Measurements from ENCODE around the gene SORCS2.

The SORCS2 gene

DNA sequence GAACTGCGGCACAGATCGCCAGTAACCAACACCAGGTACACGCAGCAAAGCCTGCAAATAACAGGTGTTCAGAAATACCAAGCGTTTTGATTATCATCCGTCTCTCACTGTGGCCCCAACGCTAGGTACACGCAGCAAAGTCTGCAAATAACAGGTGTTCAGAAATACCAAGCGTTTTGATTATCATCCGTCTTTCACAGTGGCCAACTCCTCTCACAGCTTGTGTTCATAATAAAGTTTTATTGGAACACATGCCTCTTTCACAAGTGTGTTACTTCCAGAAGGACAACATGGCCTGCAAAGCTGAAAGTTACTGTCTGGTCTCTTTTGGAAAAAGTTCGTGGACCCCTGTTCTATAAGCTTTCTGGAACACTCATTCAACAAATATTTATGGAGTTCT is 594.2 kb downstream of the SORCS2 start:
- H3K36me3 ChIP-seq (ENCODE audit: control insufficient read depth in 2 of 2, insufficient read depth in 2 of 2, low read length in 2 of 2) = peaks cover 13 to 22% of the 10 kb centered on the region in 2 donors

DNA sequence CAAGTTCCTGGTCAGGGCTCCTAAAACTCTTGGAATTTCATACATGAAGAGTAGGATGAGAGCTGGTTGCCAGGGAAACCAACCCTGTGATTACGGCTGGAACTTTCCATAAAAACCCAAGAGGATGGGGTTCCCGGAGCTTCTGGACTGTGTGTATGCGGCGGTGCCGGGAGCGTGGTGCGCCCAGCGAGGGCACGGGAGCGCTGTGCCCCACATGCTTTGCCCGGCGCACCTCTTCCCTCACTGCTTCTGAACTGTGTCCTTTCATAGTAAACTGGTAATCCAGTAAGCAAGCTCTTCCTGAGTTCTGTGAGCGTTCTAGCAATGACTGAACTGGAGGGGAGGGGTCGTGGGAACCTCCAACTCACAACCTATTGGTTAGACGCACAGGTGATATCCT is 594.7 kb downstream of the SORCS2 start:
- H3K27me3 ChIP-seq (ENCODE audit: control insufficient read depth in 1 of 2, insufficient read depth in 2 of 2, low read length in 2 of 2) = no peaks in the 10 kb centered on the region
- H3K4me1 ChIP-seq (ENCODE audit: control insufficient read depth, insufficient read depth, low read length) = peaks cover 6% of the 10 kb centered on the region
- H3K9ac ChIP-seq (ENCODE audit: low read length in 2 of 2) = no peak overlapping the region
- no peak overlapping the region for H3K4me3 ChIP-seq (ENCODE audit: low read length in 2 of 2)
- H3K9me3 ChIP-seq (ENCODE audit: control insufficient read depth in 2 of 2, low read length in 2 of 2) = no peaks in the 10 kb centered on the region
- no peak overlapping the region for H3K27ac ChIP-seq (ENCODE audit: low read length)
- peaks cover 13 to 24% of the 10 kb centered on the region in 2 donors for H3K36me3 ChIP-seq (ENCODE audit: control insufficient read depth in 2 of 2, insufficient read depth in 2 of 2, low read length in 2 of 2)

More for the DNA sequence above, 594.2 kb downstream of the SORCS2 start:
- Histone ChIP-seq H3K9ac (ENCODE audit: low read length in 2 of 2) (no peak overlapping the region), H3K27ac (ENCODE audit: low read length) (no peak overlapping the region), H3K27me3 (ENCODE audit: control insufficient read depth in 1 of 2, insufficient read depth in 2 of 2, low read length in 2 of 2) (no peaks in the 10 kb centered on the region), H3K4me3 (ENCODE audit: low read length in 2 of 2) (no peak overlapping the region), H3K9me3 (ENCODE audit: control insufficient read depth in 2 of 2, low read length in 2 of 2) (no peaks in the 10 kb centered on the region), H3K4me1 (ENCODE audit: control insufficient read depth, insufficient read depth, low read length) (peaks cover 8% of the 10 kb centered on the region)

DNA sequence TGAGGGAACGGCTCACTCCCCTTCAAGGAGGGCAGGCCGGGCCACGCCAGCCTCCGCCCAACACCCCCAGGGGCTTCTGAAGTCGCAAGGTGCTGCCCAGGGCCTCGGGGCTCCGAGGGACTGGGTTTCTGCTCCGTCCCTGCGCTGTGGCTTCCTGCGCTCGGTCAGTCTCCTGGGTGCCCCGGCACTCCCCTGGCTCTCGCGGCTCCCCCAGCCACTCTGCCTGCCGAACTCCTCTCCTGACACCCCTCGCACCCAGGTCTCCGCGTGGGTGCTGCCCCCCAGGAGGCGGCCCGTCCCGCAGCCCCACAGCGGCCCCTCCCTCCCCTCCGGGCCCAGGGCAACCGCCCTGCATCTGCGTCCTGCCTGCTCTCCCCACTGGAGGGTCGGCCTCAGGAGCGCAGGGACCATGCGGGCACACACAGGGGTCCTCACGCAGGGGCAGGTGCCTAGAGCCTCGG is 595.4 kb downstream of the SORCS2 start:
- H3K27me3 ChIP-seq (ENCODE audit: control insufficient read depth in 1 of 2, insufficient read depth in 2 of 2, low read length in 2 of 2) = no peaks in the 10 kb centered on the region
- no peak overlapping the region for H3K4me3 ChIP-seq (ENCODE audit: low read length in 2 of 2)
- peaks cover 15 to 28% of the 10 kb centered on the region in 2 donors for H3K36me3 ChIP-seq (ENCODE audit: control insufficient read depth in 2 of 2, insufficient read depth in 2 of 2, low read length in 2 of 2)
- no peak overlapping the region for H3K9ac ChIP-seq (ENCODE audit: low read length in 2 of 2)
- H3K9me3 ChIP-seq (ENCODE audit: control insufficient read depth in 2 of 2, low read length in 2 of 2) = no peaks in the 10 kb centered on the region
- peaks cover 6% of the 10 kb centered on the region for H3K4me1 ChIP-seq (ENCODE audit: control insufficient read depth, insufficient read depth, low read length)
- no peak overlapping the region for H3K27ac ChIP-seq (ENCODE audit: low read length)

DNA sequence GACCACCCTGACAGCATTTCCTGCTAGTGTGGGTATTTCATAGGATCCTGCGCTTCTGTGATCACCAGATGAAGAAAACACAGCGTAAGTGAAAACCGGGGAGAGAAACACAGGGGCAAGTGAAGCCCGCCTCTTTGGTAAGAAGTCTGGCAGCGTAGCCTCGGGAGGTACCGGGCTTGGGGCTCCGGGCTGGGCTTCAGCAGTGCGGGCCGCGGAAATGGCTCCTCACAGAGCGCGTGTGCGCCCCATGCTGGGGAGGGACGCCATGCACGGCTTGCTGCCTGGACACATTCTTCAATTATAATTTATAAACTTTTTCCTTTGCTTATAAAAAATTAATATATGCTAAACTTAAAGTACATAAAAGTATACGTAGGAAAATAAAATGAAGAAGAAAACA is 595.9 kb downstream of the SORCS2 start:
- no peak overlapping the region for H3K4me3 ChIP-seq (ENCODE audit: low read length in 2 of 2)
- H3K9ac ChIP-seq (ENCODE audit: low read length in 2 of 2) = no peak overlapping the region
- H3K9me3 ChIP-seq (ENCODE audit: control insufficient read depth in 2 of 2, low read length in 2 of 2) = no peaks in the 10 kb centered on the region
- no peaks in the 10 kb centered on the region for H3K27me3 ChIP-seq (ENCODE audit: control insufficient read depth in 1 of 2, insufficient read depth in 2 of 2, low read length in 2 of 2)
- no peak overlapping the region for H3K27ac ChIP-seq (ENCODE audit: low read length)
- H3K4me1 ChIP-seq (ENCODE audit: control insufficient read depth, insufficient read depth, low read length) = peaks cover 6% of the 10 kb centered on the region
- H3K36me3 ChIP-seq (ENCODE audit: control insufficient read depth in 2 of 2, insufficient read depth in 2 of 2, low read length in 2 of 2) = peaks cover 17 to 28% of the 10 kb centered on the region in 2 donors

DNA sequence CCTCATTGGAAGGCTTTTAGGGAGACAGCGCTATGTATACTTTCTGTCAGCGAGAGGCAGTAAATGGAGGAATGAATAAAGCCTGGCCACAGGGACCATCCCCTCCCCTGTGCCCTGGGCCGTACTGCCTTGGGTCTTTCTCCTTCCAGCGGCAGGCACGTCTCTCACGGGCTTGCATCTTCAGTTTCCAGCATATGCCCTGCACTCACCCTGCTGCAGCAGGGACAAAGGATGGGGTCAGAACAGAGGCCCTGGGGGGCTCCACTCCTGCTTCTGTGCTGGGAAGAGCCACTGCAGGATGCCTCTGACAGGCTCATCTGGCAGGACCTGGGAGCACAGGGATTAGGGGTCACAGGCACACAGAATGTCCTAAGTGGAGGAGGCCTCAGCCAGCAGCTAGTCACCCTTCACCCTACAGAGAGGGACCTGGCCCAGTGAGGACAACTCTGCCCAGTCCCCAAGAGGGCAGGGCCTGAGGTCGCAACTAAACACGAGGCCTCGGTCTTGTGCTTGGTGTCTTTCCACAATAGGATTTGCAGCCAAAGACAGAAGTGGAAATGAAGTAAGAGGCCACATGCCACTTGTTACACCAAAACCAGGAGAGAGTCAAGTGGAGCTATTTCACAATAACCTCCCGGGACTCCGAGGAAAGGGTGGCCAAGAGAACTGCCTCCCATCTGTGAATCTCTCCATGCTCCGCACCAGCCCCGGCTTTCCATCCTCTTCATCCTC is 596.5 kb downstream of the SORCS2 start:
- Histone ChIP-seq H3K4me3 (ENCODE audit: low read length in 2 of 2) (no peak overlapping the region), H3K36me3 (ENCODE audit: control insufficient read depth in 2 of 2, insufficient read depth in 2 of 2, low read length in 2 of 2) (peaks cover 24 to 31% of the 10 kb centered on the region in 2 donors), H3K9ac (ENCODE audit: low read length in 2 of 2) (no peak overlapping the region), H3K9me3 (ENCODE audit: control insufficient read depth in 2 of 2, low read length in 2 of 2) (no peaks in the 10 kb centered on the region), H3K27ac (ENCODE audit: low read length) (no peak overlapping the region), H3K4me1 (ENCODE audit: control insufficient read depth, insufficient read depth, low read length) (peaks cover 4% of the 10 kb centered on the region), H3K27me3 (ENCODE audit: control insufficient read depth in 1 of 2, insufficient read depth in 2 of 2, low read length in 2 of 2) (no peaks in the 10 kb centered on the region)

DNA sequence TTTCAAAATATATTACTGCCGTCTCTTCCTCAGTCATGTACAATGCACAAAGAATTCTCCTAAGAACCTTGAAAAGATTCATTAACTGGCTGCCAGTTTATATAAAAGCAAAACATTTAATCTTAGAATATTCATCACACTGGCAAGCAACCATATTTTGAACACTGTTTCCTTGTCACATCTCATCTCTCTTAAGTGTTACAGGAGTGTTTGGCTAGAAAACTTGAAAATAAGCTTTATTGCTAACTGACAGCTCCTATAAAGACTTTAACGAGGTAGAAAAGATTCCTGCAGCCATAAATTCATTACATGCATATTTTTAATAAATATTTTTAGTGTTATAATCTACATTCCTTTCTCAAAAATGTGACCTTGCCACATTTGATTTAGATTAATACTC is 597.7 kb downstream of the SORCS2 start:
- Histone ChIP-seq H3K9me3 (ENCODE audit: control insufficient read depth in 2 of 2, low read length in 2 of 2) (no peaks in the 10 kb centered on the region), H3K4me3 (ENCODE audit: low read length in 2 of 2) (no peak overlapping the region), H3K27ac (ENCODE audit: low read length) (no peak overlapping the region), H3K27me3 (ENCODE audit: control insufficient read depth in 1 of 2, insufficient read depth in 2 of 2, low read length in 2 of 2) (no peaks in the 10 kb centered on the region), H3K9ac (ENCODE audit: low read length in 2 of 2) (no peak overlapping the region), H3K4me1 (ENCODE audit: control insufficient read depth, insufficient read depth, low read length) (peaks cover 2% of the 10 kb centered on the region), H3K36me3 (ENCODE audit: control insufficient read depth in 2 of 2, insufficient read depth in 2 of 2, low read length in 2 of 2) (peaks cover 18 to 24% of the 10 kb centered on the region in 2 donors)

GRCh38 chr4:7790999-7791398 is 598.7 kb downstream of the SORCS2 start:
- Histone ChIP-seq H3K9ac (ENCODE audit: low read length in 2 of 2) (no peak overlapping the region), H3K36me3 (ENCODE audit: control insufficient read depth in 2 of 2, insufficient read depth in 2 of 2, low read length in 2 of 2) (peaks cover 13 to 17% of the 10 kb centered on the region in 2 donors), H3K4me1 (ENCODE audit: control insufficient read depth, insufficient read depth, low read length) (peaks cover 2% of the 10 kb centered on the region), H3K9me3 (ENCODE audit: control insufficient read depth in 2 of 2, low read length in 2 of 2) (no peaks in the 10 kb centered on the region), H3K27ac (ENCODE audit: low read length) (no peak overlapping the region), H3K4me3 (ENCODE audit: low read length in 2 of 2) (no peak overlapping the region), H3K27me3 (ENCODE audit: control insufficient read depth in 1 of 2, insufficient read depth in 2 of 2, low read length in 2 of 2) (no peaks in the 10 kb centered on the region)

Data from stomach smooth muscle (tissue), 2 donors.